ENCODE data around the gene SSC4D. TPM values are rescaled to one million over a fixed set of nuclear protein-coding genes. Genes with fewer than 3 reads are reported as not detected.

The SSC4D gene
- total RNA-seq, 1 experiment from 2014 or later: 14.8 TPM

DNA sequence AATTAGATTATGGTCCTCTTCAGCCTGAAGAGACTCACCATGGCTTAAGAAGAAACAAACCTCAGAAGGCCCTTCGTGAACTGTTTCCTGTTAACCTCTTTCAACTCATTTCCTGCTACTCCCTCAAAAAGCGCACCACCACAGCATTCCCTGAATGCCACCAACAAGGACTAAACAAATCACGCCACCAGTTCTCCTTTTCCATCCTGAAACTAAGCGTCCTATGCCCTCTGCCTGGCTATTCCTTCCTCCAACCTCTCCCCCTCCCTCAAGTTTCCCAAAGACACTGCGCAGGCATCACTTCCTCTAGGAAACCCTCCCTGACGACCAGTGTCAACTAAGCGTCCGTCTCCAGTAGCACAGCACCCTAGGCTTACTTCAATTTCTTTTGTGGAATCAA lies 62.7 kb downstream of the SSC4D start:
- H2AK5ac ChIP-seq (ENCODE audit: insufficient read length, low read length): no peak overlapping the region
- TF ChIP-seq, protein P1, sequence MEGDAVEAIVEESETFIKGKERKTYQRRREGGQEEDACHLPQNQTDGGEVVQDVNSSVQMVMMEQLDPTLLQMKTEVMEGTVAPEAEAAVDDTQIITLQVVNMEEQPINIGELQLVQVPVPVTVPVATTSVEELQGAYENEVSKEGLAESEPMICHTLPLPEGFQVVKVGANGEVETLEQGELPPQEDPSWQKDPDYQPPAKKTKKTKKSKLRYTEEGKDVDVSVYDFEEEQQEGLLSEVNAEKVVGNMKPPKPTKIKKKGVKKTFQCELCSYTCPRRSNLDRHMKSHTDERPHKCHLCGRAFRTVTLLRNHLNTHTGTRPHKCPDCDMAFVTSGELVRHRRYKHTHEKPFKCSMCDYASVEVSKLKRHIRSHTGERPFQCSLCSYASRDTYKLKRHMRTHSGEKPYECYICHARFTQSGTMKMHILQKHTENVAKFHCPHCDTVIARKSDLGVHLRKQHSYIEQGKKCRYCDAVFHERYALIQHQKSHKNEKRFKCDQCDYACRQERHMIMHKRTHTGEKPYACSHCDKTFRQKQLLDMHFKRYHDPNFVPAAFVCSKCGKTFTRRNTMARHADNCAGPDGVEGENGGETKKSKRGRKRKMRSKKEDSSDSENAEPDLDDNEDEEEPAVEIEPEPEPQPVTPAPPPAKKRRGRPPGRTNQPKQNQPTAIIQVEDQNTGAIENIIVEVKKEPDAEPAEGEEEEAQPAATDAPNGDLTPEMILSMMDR (conservative IDR thresholded peaks at IDR 0.05): no peak
- no peak overlapping the region for H3K27ac ChIP-seq (ENCODE audit: insufficient read length, low read depth, low read length)
- no peaks in the 10 kb centered on the region for H4K20me1 ChIP-seq (ENCODE audit: control insufficient read depth, insufficient read depth, insufficient read length)
- H4K8ac ChIP-seq (replicated peaks; ENCODE audit: insufficient read length, low read depth, low read length): no peak overlapping the region
- H2AFZ ChIP-seq (ENCODE audit: low read length): no peak overlapping the region
- peaks cover 76% of the 10 kb centered on the region for H3K79me2 ChIP-seq (ENCODE audit: insufficient read depth, low read length)
- H3K4me1 Mint-ChIP-seq: peaks cover 44 to 45% of the 10 kb centered on the region in 2 experiments
- no peak overlapping the region for H2BK12ac ChIP-seq (ENCODE audit: insufficient read length, low read depth, low read length)
- no peaks in the 10 kb centered on the region for H3K27me3 Mint-ChIP-seq (ENCODE audit: low read depth)
- H3K23me2 ChIP-seq (ENCODE audit: insufficient read length, low read depth, low read length, poor library complexity, severe bottlenecking): no peaks in the 10 kb centered on the region
- H3K36me3 Mint-ChIP-seq (ENCODE audit: insufficient read depth in 1 of 3, low read depth in 3 of 3): peaks cover 69 to 92% (median 87%) of the 10 kb centered on the region in 3 experiments
- H2BK20ac ChIP-seq (ENCODE audit: low read depth, low read length, poor library complexity, severe bottlenecking): no peak overlapping the region
- H3K14ac ChIP-seq (ENCODE audit: insufficient read depth, low read length): no peak overlapping the region
- WGBS (ENCODE audit: extremely low coverage, insufficient read length, low lambda C conversion rate): no CpG with 5 or more reads among the region's 8 CpGs
- H3K23ac ChIP-seq (ENCODE audit: insufficient read length, low read depth, low read length): no peak overlapping the region
- no peak overlapping the region for H3K4me2 ChIP-seq (ENCODE audit: insufficient read depth, insufficient read length, low read length)
- peak overlapping the region in 2 of 3 experiments; percentile 35 to 81; a peak in 5 of 7 replicates for H3K27ac Mint-ChIP-seq
- no peak overlapping the region for H4K91ac ChIP-seq (ENCODE audit: insufficient read length, low read depth, low read length)
- no peak overlapping the region for H2BK5ac ChIP-seq (ENCODE audit: insufficient read length, low read length)
- H3T11ph ChIP-seq (ENCODE audit: low read length): no peak overlapping the region
- no peak overlapping the region for H3K4ac ChIP-seq (ENCODE audit: low read depth, low read length)
- no peak overlapping the region for H2BK15ac ChIP-seq (ENCODE audit: low read depth, low read length)
- no peak overlapping the region for H2BK120ac ChIP-seq (ENCODE audit: low read depth, low read length, poor library complexity, severe bottlenecking)
- H3K56ac ChIP-seq (ENCODE audit: insufficient read length, low read depth, low read length): no peak overlapping the region
- H3K18ac ChIP-seq (ENCODE audit: insufficient read length, low read depth, low read length): no peak overlapping the region
- H3K9ac ChIP-seq (ENCODE audit: extremely low read depth, insufficient read length, low read length): no peak overlapping the region
- no peaks in the 10 kb centered on the region; a peak in 2 of 5 replicates for H3K9me3 Mint-ChIP-seq
- H3K9me3 ChIP-seq (ENCODE audit: control insufficient read depth, low read depth, low read length): no peaks in the 10 kb centered on the region
- no peak overlapping the region for H4K5ac ChIP-seq (ENCODE audit: insufficient read length, low read depth, low read length)
- no peaks in the 10 kb centered on the region for H3K27me3 ChIP-seq (ENCODE audit: insufficient read depth, low read length)
- H3K79me1 ChIP-seq (ENCODE audit: insufficient read depth, low read depth, low read length, poor library complexity, severe bottlenecking): peaks cover 9% of the 10 kb centered on the region
- peak overlapping the region in 1 of 2 experiments; percentile 9; a peak in 2 of 5 replicates for H3K4me3 Mint-ChIP-seq
- no peaks in the 10 kb centered on the region for H3K4me1 ChIP-seq (ENCODE audit: insufficient read depth, low read length)
- no peak for DNase-seq

Data from H9 (cell line).